Breast epithelium (tissue), 3 donors: ENCODE results near the gene RAD23B.

Experiments used
- POLR2A ChIP-seq: fragments of 450-650 bp; IDR thresholded peaks from one replicate; pipeline ENCODE4 v1.6.1; 2016; ENCODE audit warnings: antibody characterized with exemption, mild to moderate bottlenecking, moderate library complexity
- POLR2AphosphoS5 ChIP-seq, 3 donors: sonication (generic); formaldehyde crosslinking; IDR thresholded peaks; one replicate each; pipeline ENCODE4 v1.6.1; 2017; ENCODE audit warnings: antibody characterized with exemption in 3 of 3
- TF ChIP-seq, protein P1 (sequence below), 3 donors: fragments of 450-650 bp; IDR thresholded peaks; one replicate each; pipeline ENCODE4 v1.5.1; 2016 to 2017; ENCODE audit warnings: antibody characterized with exemption in 3 of 3, mild to moderate bottlenecking in 3 of 3, moderate library complexity in 3 of 3

- no peak for TF ChIP-seq POLR2A
- no peak for TF ChIP-seq POLR2AphosphoS5 (IDR thresholded peaks at IDR 0.05)
- TF ChIP-seq, protein P1, sequence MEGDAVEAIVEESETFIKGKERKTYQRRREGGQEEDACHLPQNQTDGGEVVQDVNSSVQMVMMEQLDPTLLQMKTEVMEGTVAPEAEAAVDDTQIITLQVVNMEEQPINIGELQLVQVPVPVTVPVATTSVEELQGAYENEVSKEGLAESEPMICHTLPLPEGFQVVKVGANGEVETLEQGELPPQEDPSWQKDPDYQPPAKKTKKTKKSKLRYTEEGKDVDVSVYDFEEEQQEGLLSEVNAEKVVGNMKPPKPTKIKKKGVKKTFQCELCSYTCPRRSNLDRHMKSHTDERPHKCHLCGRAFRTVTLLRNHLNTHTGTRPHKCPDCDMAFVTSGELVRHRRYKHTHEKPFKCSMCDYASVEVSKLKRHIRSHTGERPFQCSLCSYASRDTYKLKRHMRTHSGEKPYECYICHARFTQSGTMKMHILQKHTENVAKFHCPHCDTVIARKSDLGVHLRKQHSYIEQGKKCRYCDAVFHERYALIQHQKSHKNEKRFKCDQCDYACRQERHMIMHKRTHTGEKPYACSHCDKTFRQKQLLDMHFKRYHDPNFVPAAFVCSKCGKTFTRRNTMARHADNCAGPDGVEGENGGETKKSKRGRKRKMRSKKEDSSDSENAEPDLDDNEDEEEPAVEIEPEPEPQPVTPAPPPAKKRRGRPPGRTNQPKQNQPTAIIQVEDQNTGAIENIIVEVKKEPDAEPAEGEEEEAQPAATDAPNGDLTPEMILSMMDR (IDR thresholded peaks at IDR 0.05): no peak
These were observed 26.2 kb downstream of the RAD23B start for GRCh38 chr9:107309271-107309670.
